ENCODE measurements around the gene IL1RL1. TPM values are rescaled to one million over a fixed set of nuclear protein-coding genes. Genes with fewer than 3 reads are reported as not detected.

The IL1RL1 gene
- total and polyA plus RNA-seq, 12 donors: 0.48 to 44.9 (median 1.3) TPM

GRCh38 chr2:102290594-102290993 is 20.8 kb upstream of the IL1RL1 start:
- Histone ChIP-seq H3K4me1 (peaks cover 0 to 19% (median 0%) of the 10 kb centered on the region in 9 donors), H3K27me3 (peaks cover 0 to 57% (median 3%) of the 10 kb centered on the region in 7 donors), H3K27ac (no peak overlapping the region), H3K4me3 (no peak overlapping the region), H3K36me3 (no peaks in the 10 kb centered on the region), H3K9me3 (no peaks in the 10 kb centered on the region)
- DNase-seq: no peak
- intact Hi-C loops (cut with DNase I): no loop called here
- no peak for ATAC-seq
- TF ChIP-seq CTCF (IDR thresholded peaks at IDR 0.05): no peak

- WGBS, 2 donors: 73 to 78% methylated on average over 4 of the region's 4 CpGs
These were observed 19.9 kb upstream of the IL1RL1 start for GRCh38 chr2:102291319-102292075.

GRCh38 chr2:102294802-102295489 is 16.4 kb upstream of the IL1RL1 start:
- Histone ChIP-seq H3K4me3 (no peak overlapping the region), H3K9me3 (no peaks in the 10 kb centered on the region), H3K27ac (no peak overlapping the region), H3K27me3 (peaks cover 0 to 70% (median 3%) of the 10 kb centered on the region in 7 donors), H3K36me3 (no peaks in the 10 kb centered on the region), H3K4me1 (peaks cover 0 to 32% (median 0%) of the 10 kb centered on the region in 9 donors)
- intact Hi-C loops (cut with DNase I): no loop called here
- 84 to 91% methylated on average over 3 of the region's 3 CpGs for WGBS, 2 donors
- DNase-seq (no peak), ATAC-seq (no peak)
- TF ChIP-seq CTCF (IDR thresholded peaks at IDR 0.05): no peak

More at GRCh38 chr2:102291319-102292075, 19.9 kb upstream of the IL1RL1 start:
- ATAC-seq (peak in 1 of 8 donors; percentile 33), DNase-seq (peak in 1 of 2 donors; percentile 25)
- Histone ChIP-seq H3K4me1 (peaks cover 0 to 28% (median 0%) of the 10 kb centered on the region in 9 donors), H3K36me3 (no peaks in the 10 kb centered on the region), H3K27me3 (peaks cover 0 to 56% (median 3%) of the 10 kb centered on the region in 7 donors), H3K27ac (peak overlapping the region in 1 of 10 donors; percentile 22), H3K4me3 (no peak overlapping the region), H3K9me3 (no peaks in the 10 kb centered on the region)
- no peak for TF ChIP-seq CTCF (IDR thresholded peaks at IDR 0.05)
- intact Hi-C loops (cut with DNase I): no loop called here

GRCh38 chr2:102295566-102295965 is 15.8 kb upstream of the IL1RL1 start:
- no peak overlapping the region for H3K27ac ChIP-seq
- intact Hi-C loops (cut with DNase I): no loop called here

More at GRCh38 chr2:102295566-102295965, 15.8 kb upstream of the IL1RL1 start:
- DNase-seq (no peak), ATAC-seq (no peak)
- Histone ChIP-seq H3K4me3 (no peak overlapping the region), H3K27me3 (peaks cover 0 to 67% (median 3%) of the 10 kb centered on the region in 7 donors), H3K9me3 (no peaks in the 10 kb centered on the region), H3K36me3 (no peaks in the 10 kb centered on the region), H3K4me1 (peaks cover 0 to 32% (median 0%) of the 10 kb centered on the region in 9 donors)
- WGBS, 2 donors: 76 to 82% methylated on average over 1 of the region's 1 CpG
- no peak for TF ChIP-seq CTCF (IDR thresholded peaks at IDR 0.05)
